ENCODE data around the gene NR2F2.
A peak's percentile ranks its signal among the peaks of the same experiment; 100 is the strongest.

NR2F2 gene

DNA sequence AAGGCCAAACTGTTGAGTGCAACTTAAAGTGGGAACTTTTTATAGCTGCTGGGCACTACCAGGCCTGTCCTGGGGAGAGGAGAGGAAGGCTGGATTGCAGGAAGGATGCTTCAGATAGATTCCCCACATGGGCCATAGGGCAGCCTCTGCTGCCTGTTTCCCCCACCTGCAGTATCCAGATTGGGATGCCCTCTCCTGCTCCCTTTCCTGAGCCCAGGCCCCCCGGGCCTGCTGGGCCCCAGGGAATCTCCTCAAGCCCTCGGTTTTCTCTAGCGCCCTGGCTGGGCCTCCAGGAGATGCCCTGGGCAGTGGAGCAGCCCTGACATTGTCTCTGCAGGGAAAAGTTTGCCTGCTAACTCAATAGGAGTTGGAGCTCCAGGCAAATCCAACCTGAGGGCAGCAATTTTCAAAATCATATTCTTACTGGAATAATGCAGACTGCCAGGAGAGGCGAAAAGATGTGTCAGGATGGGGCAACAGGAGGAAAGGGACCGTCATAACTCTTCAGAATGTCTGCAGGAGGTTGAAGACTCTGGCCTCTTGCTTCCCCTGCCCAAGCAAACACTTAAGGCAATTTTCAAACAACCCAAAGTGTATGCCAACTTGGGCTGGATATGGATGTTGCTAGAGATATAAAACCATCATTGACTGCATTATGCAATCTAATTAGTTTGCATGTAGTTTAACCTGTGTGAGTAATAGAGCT is 4.4 kb downstream of the NR2F2 start:
- DNase-seq (ENCODE audit: extremely low spot score): peak; percentile 3
- no peak for TF ChIP-seq CTCF (IDR thresholded peaks at IDR 0.05; ENCODE audit: control extremely low read depth, extremely low read depth, low read depth, missing control alignments)
- CTCF ChIA-PET: interaction anchor here (1.8 to 3.3 kb wide), 3 partner anchors 7 to 22 kb away, joined by 7 to 16 read pairs (median 14); no protein-coding TSS in a partner anchor
- POLR2A ChIA-PET: no interaction called here

- POLR2A ChIA-PET: no interaction called here
- CTCF ChIA-PET: interaction anchor here (1.8 to 3.3 kb wide), 3 partner anchors 8 to 21 kb away, joined by 7 to 16 read pairs (median 14); no protein-coding TSS in a partner anchor
- TF ChIP-seq CTCF (IDR thresholded peaks at IDR 0.05; ENCODE audit: control extremely low read depth, extremely low read depth, low read depth, missing control alignments): no peak
- no peak for DNase-seq (ENCODE audit: extremely low spot score)
Measured at GRCh38 chr15:96335411-96336024, 5.0 kb downstream of the NR2F2 start.

- no peak for DNase-seq (ENCODE audit: extremely low spot score)
- POLR2A ChIA-PET: no interaction called here
- no peak for TF ChIP-seq CTCF (IDR thresholded peaks at IDR 0.05; ENCODE audit: control extremely low read depth, extremely low read depth, low read depth, missing control alignments)
- CTCF ChIA-PET: interaction anchor here (1.8 to 3.3 kb wide), 3 partner anchors 9 to 20 kb away, joined by 7 to 16 read pairs (median 14); no protein-coding TSS in a partner anchor
Measured at GRCh38 chr15:96336108-96336595, 5.7 kb downstream of the NR2F2 start.

DNA sequence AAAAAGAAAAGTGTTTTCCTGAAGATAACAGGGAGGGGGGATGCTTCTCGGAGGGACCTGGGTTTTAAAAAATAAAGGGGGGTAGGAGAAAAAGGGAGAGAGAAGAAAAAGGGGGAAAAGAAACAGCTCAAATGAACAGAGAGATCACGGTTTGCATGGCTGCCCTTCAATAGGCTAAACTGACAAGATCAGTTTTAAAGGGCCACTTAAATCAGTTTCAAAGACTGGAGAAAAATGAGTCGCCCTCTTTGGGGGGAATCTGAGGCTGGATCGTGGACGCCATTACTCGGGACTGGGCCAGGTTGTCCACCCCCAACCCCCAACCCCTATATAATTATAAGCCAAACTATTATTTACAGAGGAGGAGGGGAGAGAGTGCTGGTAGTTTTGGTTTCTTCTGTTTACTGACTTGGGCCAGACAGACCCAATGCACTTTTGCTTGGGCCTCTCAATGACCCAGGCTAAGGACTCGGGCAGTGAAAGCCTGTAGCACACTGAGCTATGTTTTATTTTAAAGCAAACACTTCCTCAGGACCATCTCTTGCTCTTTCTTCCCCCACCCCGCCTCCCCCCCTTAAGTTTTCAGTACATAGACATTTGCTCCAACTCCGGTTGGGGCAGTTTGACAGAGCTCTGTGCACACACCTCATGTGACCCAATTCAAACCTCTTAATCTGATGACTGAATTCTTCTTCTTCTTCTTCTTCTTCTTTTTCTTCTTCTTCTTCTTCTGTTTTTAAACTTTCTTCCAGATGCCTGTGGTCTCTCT is 6.3 kb downstream of the NR2F2 start:
- no peak for TF ChIP-seq CTCF (IDR thresholded peaks at IDR 0.05; ENCODE audit: control extremely low read depth, extremely low read depth, low read depth, missing control alignments)
- POLR2A ChIA-PET: no interaction called here
- CTCF ChIA-PET: interaction anchor here (3.2 to 3.3 kb wide), 2 partner anchors 9 to 20 kb away, joined by 14 to 16 read pairs; no protein-coding TSS in a partner anchor
- no peak for DNase-seq (ENCODE audit: extremely low spot score)

- TF ChIP-seq CTCF (IDR thresholded peaks at IDR 0.05; ENCODE audit: control extremely low read depth, extremely low read depth, low read depth, missing control alignments): no peak
- CTCF ChIA-PET: interaction anchor here (3.2 to 3.3 kb wide), 2 partner anchors 10 to 19 kb away, joined by 14 to 16 read pairs; no protein-coding TSS in a partner anchor
- POLR2A ChIA-PET: no interaction called here
- DNase-seq (ENCODE audit: extremely low spot score): no peak
Measured at GRCh38 chr15:96337365-96338023, 7.0 kb downstream of the NR2F2 start.

All from GM10248 (cell line).